Ishikawa (cell line): ENCODE results near the gene FAM174C.

ENCODE experiments used
- CEBPB ChIP-seq: IDR thresholded peaks from 2 replicates; pipeline ENCODE4 v1.6.1; 2012
- CREB1 ChIP-seq: IDR thresholded peaks from 2 replicates; pipeline ENCODE4 v1.6.1; 2012; ENCODE audit warnings: low read depth
- EGR1 ChIP-seq: IDR thresholded peaks from 2 replicates; pipeline ENCODE4 v1.6.1; 2012
- EP300 ChIP-seq: IDR thresholded peaks from 2 replicates; pipeline ENCODE4 v1.6.1; 2012; ENCODE audit warnings: borderline replicate concordance
- FOXM1 ChIP-seq: IDR thresholded peaks from 2 replicates; pipeline ENCODE4 v1.6.1; 2012; ENCODE audit warnings: low read depth, borderline replicate concordance
- NFIC ChIP-seq: IDR thresholded peaks from 2 replicates; pipeline ENCODE4 v1.6.1; 2012
- RAD21 ChIP-seq: IDR thresholded peaks from 2 replicates; pipeline ENCODE4 v1.6.1; 2012; ENCODE audit warnings: low read depth
- REST ChIP-seq: IDR thresholded peaks from 2 replicates; pipeline ENCODE4 v1.6.1; 2012; ENCODE audit warnings: low read depth, mild to moderate bottlenecking
- TAF1 ChIP-seq: IDR thresholded peaks from 2 replicates; pipeline ENCODE4 v1.6.1; 2012; ENCODE audit warnings: low read depth, mild to moderate bottlenecking
- TCF12 ChIP-seq: IDR thresholded peaks from 2 replicates; pipeline ENCODE4 v1.6.1; 2012; ENCODE audit warnings: low read depth
- TEAD4 ChIP-seq: IDR thresholded peaks from 2 replicates; pipeline ENCODE4 v1.6.1; 2012
- USF1 ChIP-seq: IDR thresholded peaks from 2 replicates; pipeline ENCODE4 v1.6.1; 2012
- YY1 ChIP-seq: IDR thresholded peaks from 2 replicates; pipeline ENCODE4 v1.6.1; 2012; ENCODE audit warnings: low read depth
- ZBTB7A ChIP-seq: IDR thresholded peaks from 2 replicates; pipeline ENCODE4 v1.6.1; 2012; ENCODE audit warnings: low read depth
- TF ChIP-seq, protein P1 (sequence below): IDR thresholded peaks from 2 replicates; pipeline ENCODE4 v1.6.1; 2012

Gene FAM174C

GRCh38 chr19:1288226-1288612, 12.9 kb downstream of the FAM174C start:
- no peak; the same call in 1 of the 2 replicates for TF ChIP-seq ZBTB7A
- no peak for TF ChIP-seq YY1
- no peak for TF ChIP-seq FOXM1
- no peak for TF ChIP-seq TCF12
- TF ChIP-seq EP300 = no peak
- TF ChIP-seq CREB1 = no peak
- no peak for TF ChIP-seq CEBPB
- TF ChIP-seq EGR1 = no peak
- TF ChIP-seq USF1 = no peak
- TF ChIP-seq NFIC = no peak
- TF ChIP-seq TEAD4 = no peak

DNA sequence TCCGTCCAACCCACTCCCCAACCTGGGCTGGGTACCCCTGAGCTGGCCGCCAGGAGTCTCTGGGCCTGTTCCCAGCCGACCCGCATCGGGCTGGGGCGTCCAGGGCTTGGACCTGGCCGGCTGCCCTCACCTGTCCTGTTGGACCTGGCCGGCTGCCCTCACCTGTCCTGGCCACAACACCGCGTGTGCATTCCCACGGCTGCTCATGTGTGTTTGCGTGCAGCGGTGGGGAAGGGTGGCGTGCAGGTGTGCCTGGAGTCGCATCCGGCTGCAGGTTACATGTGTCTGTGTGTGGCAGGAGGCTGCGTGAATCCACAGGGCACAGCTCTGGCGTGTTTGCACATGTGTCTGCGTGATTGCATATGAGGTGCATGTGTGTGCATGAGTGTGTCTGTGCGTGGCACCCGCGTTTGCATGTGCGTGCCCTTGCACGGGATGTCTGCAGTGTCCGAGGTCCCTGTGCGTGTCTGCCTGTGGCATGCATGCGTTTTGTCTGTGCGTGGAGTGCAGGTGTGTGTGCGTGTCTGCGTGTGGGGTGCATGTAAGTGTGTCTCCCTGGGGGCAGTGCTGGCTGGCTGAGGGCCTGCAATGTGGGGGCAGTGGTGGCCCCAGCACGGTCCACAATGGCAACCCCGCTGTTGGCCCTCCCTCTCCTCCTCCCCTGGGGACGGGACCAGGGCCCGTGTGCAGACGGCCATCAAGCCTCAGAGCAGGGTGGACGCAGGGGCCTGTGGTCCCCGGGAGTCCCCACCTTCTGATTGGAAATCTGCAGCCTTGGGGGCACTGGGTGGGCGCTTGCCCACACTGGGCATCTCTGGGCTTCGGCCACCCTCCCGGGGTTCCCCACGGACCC, 13.7 kb downstream of the FAM174C start:
- TF ChIP-seq REST (no peak), TCF12 (no peak), TEAD4 (no peak), CREB1 (no peak), FOXM1 (no peak), EP300 (no peak), CEBPB (no peak), YY1 (no peak), ZBTB7A (no peak), NFIC (no peak), USF1 (no peak), RAD21 (no peak)
- TF ChIP-seq, protein P1, sequence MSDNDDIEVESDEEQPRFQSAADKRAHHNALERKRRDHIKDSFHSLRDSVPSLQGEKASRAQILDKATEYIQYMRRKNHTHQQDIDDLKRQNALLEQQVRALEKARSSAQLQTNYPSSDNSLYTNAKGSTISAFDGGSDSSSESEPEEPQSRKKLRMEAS = no peak

DNA sequence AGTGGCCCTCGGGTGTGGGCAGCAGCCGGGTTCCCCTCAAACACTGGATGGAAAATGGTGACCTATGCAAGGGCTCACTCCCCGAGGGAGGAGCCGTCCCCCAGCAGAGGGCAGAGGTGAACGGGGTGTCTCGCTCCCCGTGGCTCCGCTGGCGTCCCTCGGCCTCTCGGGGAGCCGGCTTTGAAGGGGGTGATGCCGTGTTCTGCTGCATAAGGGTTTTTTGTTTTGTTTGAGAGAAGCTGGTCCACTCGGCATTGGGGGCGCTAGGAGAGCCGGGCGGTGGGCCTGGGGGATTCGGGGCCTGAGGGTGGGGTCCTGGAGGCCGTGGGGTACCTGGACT, 14.3 kb downstream of the FAM174C start:
- TF ChIP-seq ZBTB7A = no peak
- TF ChIP-seq USF1 = no peak

DNA sequence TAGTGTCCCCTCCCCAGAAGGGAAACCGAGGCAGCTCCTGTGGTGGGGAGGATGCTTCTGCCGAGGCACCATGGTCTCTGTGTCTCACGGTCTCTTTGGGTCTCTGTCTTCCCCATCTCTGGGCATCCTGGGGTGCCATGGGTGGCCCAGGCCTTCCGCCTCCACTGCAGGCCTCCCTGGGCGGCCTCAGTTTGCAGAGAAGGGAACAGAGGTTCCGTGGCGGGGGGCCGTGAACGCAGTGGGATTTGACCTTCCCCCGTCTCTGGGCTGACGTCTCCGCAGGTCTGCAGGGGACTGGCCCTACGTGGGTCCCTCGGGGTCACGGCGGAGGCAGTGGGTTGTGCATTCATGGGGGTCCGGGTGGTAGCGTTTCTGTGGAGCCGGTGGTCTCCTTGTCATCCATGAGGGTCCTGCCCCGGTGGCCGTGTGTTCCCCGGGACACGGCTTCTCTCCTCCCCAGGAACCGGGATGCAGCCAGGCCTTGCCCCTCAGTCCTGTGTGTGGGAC, 14.9 kb downstream of the FAM174C start:
- no peak for TF ChIP-seq ZBTB7A
- TF ChIP-seq USF1 = no peak
- TF ChIP-seq CEBPB = no peak
- TF ChIP-seq FOXM1 = no peak
- no peak for TF ChIP-seq CREB1
- TF ChIP-seq RAD21 = no peak
- TF ChIP-seq TAF1 = no peak
- no peak for TF ChIP-seq TEAD4
- TF ChIP-seq EP300 = no peak
- no peak for TF ChIP-seq EGR1
- no peak for TF ChIP-seq YY1

- no peak for TF ChIP-seq NFIC
- no peak for TF ChIP-seq CREB1
- TF ChIP-seq CEBPB = no peak
- no peak for TF ChIP-seq TCF12
- TF ChIP-seq TAF1 = no peak
- no peak for TF ChIP-seq YY1
- TF ChIP-seq TEAD4 = no peak
- no peak for TF ChIP-seq EP300
- TF ChIP-seq, protein P1 = no peak
- TF ChIP-seq ZBTB7A = no peak
- no peak for TF ChIP-seq USF1
- TF ChIP-seq FOXM1 = no peak
- TF ChIP-seq RAD21 = no peak
- no peak for TF ChIP-seq EGR1
- no peak for TF ChIP-seq REST
Measured at GRCh38 chr19:1290703-1291651, 15.6 kb downstream of the FAM174C start.
